ENCODE results near the gene ERG28. TPM values are rescaled to one million over a fixed set of nuclear protein-coding genes. Genes with fewer than 3 reads are reported as not detected.

Gene ERG28
- total RNA-seq: 6.3 and 6.6 TPM in 2 replicates

DNA sequence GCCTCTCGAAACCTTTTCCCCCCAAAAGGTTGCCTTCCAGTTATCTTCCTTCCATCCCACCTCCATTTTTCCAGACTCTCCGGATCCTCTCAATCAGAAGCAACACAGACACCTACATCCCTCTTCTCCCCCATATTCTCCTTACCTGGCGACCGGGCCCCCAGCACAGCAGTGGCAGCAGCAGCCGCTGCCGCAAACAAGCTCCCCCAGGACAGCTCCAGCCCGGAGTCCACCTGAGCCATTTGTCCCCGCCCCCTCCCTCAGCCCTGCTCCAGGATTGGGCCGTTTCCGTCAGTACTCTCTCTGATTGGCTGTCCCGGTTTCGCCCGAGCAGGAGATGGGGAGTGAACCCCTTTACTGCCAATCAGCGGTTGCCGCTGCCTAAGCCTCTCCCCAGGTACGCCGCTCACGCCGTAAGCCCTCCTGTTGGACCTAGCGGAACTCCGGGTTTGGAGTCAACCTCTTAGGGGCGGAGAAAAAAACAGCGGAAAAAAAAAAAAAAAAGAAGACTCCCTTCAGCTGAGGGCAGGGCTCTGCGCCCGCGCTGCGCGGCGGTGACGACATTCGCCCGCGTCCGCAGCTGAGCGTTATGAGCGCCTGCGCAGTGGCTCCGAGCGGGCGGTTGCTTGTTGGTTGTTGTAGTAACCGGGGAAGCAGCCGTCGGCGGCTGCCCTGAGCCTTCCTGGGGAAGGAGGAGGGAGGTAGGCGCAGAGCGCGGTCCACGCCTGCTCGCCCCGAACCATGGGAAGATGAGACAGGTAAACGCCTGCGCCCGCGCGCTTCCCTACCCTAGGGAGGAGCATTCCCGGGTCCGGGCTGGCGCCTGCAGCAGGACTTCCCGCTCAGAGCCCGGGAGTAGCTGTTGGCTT lies at the start of gene ERG28, which contains the start of gene TTLL5:
Gene ERG28, minus strand, starts transcription at position 247 of the 869 bp plus-strand sequence. CDS start 3,374 bp downstream, outside the sequence.
Gene TTLL5, plus strand, starts transcription at position 617 of the 869 bp plus-strand sequence. CDS start 1,904 bp downstream, outside the sequence.

Other genes starting within 250 kb of the ERG28 start
- gene JDP2, start 232.9 kb downstream of the ERG28 start, total RNA-seq: 58.2 and 66.7 TPM in 2 replicates
- gene BATF, start 138.4 kb downstream of the ERG28 start, total RNA-seq: 0.24 and 10.0 TPM in 2 replicates
- gene FLVCR2, start 82.3 kb downstream of the ERG28 start, total RNA-seq: 1.7 and 2.8 TPM in 2 replicates
- 10.4 TPM in 2 replicates for gene TTLL5, start 370 bp upstream of the ERG28 start, total RNA-seq